Measurements from ENCODE around the gene AOC1. TPM values are rescaled to one million over a fixed set of nuclear protein-coding genes. Genes with fewer than 3 reads are reported as not detected.

The AOC1 gene
- total RNA-seq, 2 experiments from 2014 or later: not detected

DNA sequence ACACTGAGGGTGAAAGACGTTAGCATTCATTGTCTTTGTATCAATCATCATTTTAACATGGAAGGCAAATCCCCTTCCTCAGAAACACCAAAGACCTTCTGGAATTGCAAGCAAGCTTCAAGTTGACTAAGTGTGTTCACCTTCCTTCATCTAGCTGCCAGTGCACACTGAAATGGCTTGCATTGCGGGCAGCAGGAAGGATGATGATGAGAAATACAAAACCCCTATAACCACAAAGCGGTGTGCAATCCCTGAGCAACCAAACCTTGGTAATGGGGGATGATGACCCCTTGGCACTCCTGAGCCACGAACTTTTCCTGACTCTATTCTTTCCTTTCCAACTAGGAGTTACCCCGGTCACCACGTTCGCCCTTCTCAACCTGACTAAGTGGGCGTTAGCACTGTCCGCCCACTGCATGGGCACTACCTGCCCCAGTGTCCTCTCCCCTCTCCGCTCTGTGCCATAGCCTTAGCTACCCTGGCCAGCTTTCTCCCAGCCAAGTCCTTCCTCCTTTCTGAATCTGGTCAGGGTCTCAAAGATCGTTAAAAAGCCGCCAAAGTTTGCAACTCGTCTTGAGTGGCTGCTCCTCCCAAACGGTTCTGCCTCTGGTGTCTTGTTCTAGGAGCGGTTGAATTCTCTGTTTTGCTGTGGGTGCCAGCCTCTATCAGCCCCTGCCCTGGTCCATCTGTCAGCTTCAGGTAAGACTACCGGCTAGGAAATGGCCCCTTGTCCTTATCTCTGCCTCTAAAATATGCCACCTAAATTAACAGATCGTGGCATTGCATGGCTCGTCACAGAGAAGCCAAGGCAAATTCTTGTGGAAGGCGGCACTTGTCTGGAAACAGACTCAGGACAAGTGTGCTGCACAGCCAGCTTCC is 586 bp upstream of the AOC1 start:
- Histone ChIP-seq H3K9me3 (ENCODE audit: low read length) (no peaks in the 10 kb centered on the region), H3K27ac (ENCODE audit: low read depth, low read length, poor library complexity, severe bottlenecking) (no peak overlapping the region), H3K36me3 (ENCODE audit: insufficient read depth, low read length) (no peaks in the 10 kb centered on the region), H3K4me3 (ENCODE audit: low read depth, low read length, poor library complexity, severe bottlenecking) (no peak overlapping the region), H3K4me2 (ENCODE audit: low read length) (no peak overlapping the region), H4K20me1 (ENCODE audit: insufficient read depth, low read length) (no peaks in the 10 kb centered on the region), H3K4me1 (ENCODE audit: insufficient read depth, low read length, poor library complexity, severe bottlenecking) (no peaks in the 10 kb centered on the region), H2AFZ (ENCODE audit: low read length) (no peak overlapping the region), H3K79me2 (ENCODE audit: insufficient read depth, low read depth, low read length) (no peaks in the 10 kb centered on the region), H3K9me2 (ENCODE audit: insufficient read depth, low read length) (no peaks in the 10 kb centered on the region)
- TF ChIP-seq, protein P1, sequence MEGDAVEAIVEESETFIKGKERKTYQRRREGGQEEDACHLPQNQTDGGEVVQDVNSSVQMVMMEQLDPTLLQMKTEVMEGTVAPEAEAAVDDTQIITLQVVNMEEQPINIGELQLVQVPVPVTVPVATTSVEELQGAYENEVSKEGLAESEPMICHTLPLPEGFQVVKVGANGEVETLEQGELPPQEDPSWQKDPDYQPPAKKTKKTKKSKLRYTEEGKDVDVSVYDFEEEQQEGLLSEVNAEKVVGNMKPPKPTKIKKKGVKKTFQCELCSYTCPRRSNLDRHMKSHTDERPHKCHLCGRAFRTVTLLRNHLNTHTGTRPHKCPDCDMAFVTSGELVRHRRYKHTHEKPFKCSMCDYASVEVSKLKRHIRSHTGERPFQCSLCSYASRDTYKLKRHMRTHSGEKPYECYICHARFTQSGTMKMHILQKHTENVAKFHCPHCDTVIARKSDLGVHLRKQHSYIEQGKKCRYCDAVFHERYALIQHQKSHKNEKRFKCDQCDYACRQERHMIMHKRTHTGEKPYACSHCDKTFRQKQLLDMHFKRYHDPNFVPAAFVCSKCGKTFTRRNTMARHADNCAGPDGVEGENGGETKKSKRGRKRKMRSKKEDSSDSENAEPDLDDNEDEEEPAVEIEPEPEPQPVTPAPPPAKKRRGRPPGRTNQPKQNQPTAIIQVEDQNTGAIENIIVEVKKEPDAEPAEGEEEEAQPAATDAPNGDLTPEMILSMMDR (conservative IDR thresholded peaks at IDR 0.05; ENCODE audit: low read length): no peak
- TF ChIP-seq EZH2phosphoT487 (IDR thresholded peaks at IDR 0.05; ENCODE audit: borderline replicate concordance, low read depth, low read length): no peak
- intact Hi-C loops (cut with micrococcal nuclease; ENCODE audit: unreplicated experiment): no loop called here
- BruUV-seq (replicated peaks): no TSS peak
- ChIA-PET POLR2A (no interaction called here), CTCF (ENCODE audit: unreplicated experiment) (no interaction called here)
- DNase-seq (ENCODE audit: low spot score): no peak

DNA sequence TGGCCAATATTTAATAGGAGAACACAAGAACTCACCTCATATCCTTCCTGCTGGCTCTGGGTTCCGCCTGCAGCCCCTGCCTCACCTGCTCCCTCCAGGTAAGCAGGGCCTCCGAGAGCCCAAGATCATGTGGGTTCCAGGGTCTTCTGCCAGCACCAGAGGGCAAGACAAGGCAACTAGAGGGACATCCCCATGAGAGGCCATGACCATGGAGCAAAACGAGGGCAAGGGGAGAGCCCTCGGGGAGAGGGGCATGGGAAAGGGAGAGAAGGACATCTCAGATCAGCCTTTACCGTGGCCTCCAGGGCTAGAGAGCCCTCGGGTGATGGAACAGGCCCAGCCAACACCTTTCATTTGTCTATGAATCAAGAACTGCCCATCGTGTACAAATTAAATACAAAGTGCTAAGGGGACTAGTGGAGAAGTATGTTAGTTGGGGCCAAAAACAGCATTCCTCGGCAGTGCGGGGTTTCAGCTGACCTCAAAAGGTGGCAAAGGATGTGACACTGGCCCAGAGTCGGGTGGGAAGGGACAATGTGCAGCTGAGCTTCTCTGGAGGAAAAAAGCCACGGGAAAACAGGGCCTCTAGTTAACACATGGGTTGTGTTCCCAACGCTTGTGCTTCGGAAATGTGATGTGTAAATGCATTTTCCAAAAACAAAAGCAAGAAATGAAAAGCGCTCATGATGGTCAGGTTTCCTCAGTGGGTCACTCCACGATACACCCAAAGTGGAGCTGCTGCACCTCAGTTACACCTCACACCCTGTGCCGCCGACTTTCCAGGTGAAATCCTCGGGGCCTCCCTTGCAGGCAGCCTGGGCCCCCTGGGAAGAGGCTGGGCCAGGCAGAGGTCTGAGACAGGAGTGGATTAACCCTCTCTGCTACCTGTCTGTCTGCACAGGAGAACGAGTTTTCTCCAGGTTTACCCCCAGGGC is 2.0 kb downstream of the AOC1 start:
- Histone ChIP-seq H3K9me3 (ENCODE audit: low read length) (no peaks in the 10 kb centered on the region), H3K4me3 (ENCODE audit: low read depth, low read length, poor library complexity, severe bottlenecking) (no peak overlapping the region), H2AFZ (ENCODE audit: low read length) (no peak overlapping the region), H3K36me3 (ENCODE audit: insufficient read depth, low read length) (no peaks in the 10 kb centered on the region), H3K4me2 (ENCODE audit: low read length) (no peak overlapping the region), H3K9me2 (ENCODE audit: insufficient read depth, low read length) (no peaks in the 10 kb centered on the region), H3K27ac (ENCODE audit: low read depth, low read length, poor library complexity, severe bottlenecking) (no peak overlapping the region), H4K20me1 (ENCODE audit: insufficient read depth, low read length) (no peaks in the 10 kb centered on the region), H3K79me2 (ENCODE audit: insufficient read depth, low read depth, low read length) (no peaks in the 10 kb centered on the region), H3K4me1 (ENCODE audit: insufficient read depth, low read length, poor library complexity, severe bottlenecking) (no peaks in the 10 kb centered on the region)
- ChIA-PET CTCF (ENCODE audit: unreplicated experiment) (no interaction called here), POLR2A (no interaction called here)
- TF ChIP-seq, protein P1 (conservative IDR thresholded peaks at IDR 0.05; ENCODE audit: low read length): no peak
- no peak for TF ChIP-seq EZH2phosphoT487 (IDR thresholded peaks at IDR 0.05; ENCODE audit: borderline replicate concordance, low read depth, low read length)
- DNase-seq (ENCODE audit: low spot score): no peak
- no TSS peak for BruUV-seq (replicated peaks)
- intact Hi-C loops (cut with micrococcal nuclease; ENCODE audit: unreplicated experiment): no loop called here

Measured in OCI-LY7 (cell line).